Natural killer cell treated with Interleukin-12 subunit alpha and Interleukin-12 subunit beta and Interleukin-15 and Interleukin-18, amount 100 ng/mL, for 72 hours (primary cell): Measurements from ENCODE around the gene GARIN1A. TPM values are rescaled to one million over a fixed set of nuclear protein-coding genes. Genes with fewer than 3 reads are reported as not detected.
"Not testable (repeated sequence)": the region's sequence is repeated elsewhere in the genome, so short reads cannot be mapped to it uniquely, and the experiment has no call there.

Experiments used
- ATAC-seq, 2 donors: fragments of 150-1000 bp; cut with Tn5 transposase in 1 of 2; sonication (Bioruptor Pico), chemical (Tn5 transposase) in 1 of 2; 2 replicates each; pipeline ENCODE4 v1.10.0; 2021
- DNase-seq: peaks from one replicate; pipeline ENCODE4 v3.0.0; 2022; ENCODE audit warnings: low spot score
- H3K27ac Mint-ChIP-seq, 2 donors: 1 replicate in 1 of 2; 2 replicates in 1 of 2; pipeline ENCODE4 v1.8.0; 2022; ENCODE audit warnings: mixed read lengths in 2 of 2, mild to moderate bottlenecking in 1 of 2, moderate library complexity in 1 of 2
- H3K27me3 Mint-ChIP-seq, 2 donors: 1 replicate in 1 of 2; 2 replicates in 1 of 2; pipeline ENCODE4 v1.8.0; 2022; ENCODE audit warnings: mixed read lengths in 2 of 2
- H3K36me3 Mint-ChIP-seq: one replicate; pipeline ENCODE4 v1.8.0; 2022; ENCODE audit warnings: mixed read lengths
- H3K4me1 Mint-ChIP-seq, 2 donors: 1 replicate in 1 of 2; 2 replicates in 1 of 2; pipeline ENCODE4 v1.8.0; 2022; ENCODE audit warnings: low read depth in 2 of 2, mixed read lengths in 2 of 2, mild to moderate bottlenecking in 1 of 2
- H3K4me3 Mint-ChIP-seq: one replicate; pipeline ENCODE4 v1.8.0; 2022; ENCODE audit warnings: mixed read lengths
- H3K9me3 Mint-ChIP-seq: 2 replicates; pipeline ENCODE4 v1.8.0; 2022; ENCODE audit warnings: mixed read lengths
- total RNA-seq, 2 donors: library from RNA; stranded (reverse); gene quantifications; one replicate each; pipeline ENCODE4 v1.2.3, GENCODE V29; 2022

The GARIN1A gene
- total RNA-seq, result 1 to 10 TPM; 1.6 to 4.3 TPM

DNA sequence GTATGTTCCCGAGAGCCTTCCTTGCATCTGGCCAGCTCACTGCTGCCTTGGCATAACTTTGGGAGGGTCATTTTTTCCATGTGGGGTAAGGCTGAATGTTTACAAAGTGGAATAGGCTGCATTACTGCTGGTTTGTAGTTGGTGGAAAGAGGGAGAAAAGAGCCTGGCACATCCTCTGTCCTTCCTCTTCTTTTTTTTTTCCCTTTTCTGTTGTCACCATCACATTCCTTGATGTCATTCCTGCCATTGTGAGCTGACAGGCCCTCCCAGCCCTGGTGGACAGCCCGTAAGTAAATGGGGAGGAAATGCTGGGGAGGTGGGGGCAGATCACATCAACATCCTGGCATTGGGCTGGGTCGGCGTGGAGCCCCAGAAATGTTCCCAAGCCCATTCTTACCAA, at the start of gene GARIN1A:
TSS of gene GARIN1A (plus strand) at position 301 of the 400 bp plus-strand sequence. CDS start 106 bp downstream, outside the sequence.
- ATAC-seq (no peak), DNase-seq (no peak)
- H3K9me3 Mint-ChIP-seq, result no peaks in the 10 kb centered on the region
- no peaks in the 10 kb centered on the region for H3K36me3 Mint-ChIP-seq
- peaks cover 0 to 3% of the 10 kb centered on the region in 2 donors for H3K4me1 Mint-ChIP-seq
- no peak within 1 kb of the TSS for H3K27ac Mint-ChIP-seq
- H3K27me3 Mint-ChIP-seq, result peaks cover 15 to 18% of the 10 kb centered on the region in 2 donors
- no peak within 1 kb of the TSS for H3K4me3 Mint-ChIP-seq

DNA sequence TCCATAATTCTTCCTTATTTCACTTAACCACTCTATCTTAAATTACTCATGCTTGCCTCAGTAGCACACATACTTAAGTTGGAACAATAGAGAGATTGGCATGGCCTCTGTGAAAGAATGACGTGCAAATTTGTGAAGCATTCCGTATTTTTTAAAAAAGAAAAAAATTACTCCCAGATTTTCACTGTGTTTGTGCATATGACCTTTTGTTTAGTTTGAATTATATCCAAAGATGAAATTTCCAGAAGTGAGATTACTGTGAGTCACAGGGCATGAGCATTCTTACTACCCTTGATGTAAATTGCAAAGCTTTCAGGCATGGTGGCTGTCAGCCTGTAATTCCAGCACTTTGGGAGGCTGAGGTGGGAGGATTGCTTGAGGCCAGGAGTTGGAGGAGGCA, 45.0 kb upstream of the GARIN1A start:
- DNase-seq, ATAC-seq, H3K9me3 Mint-ChIP-seq, H3K4me3 Mint-ChIP-seq, H3K27me3 Mint-ChIP-seq, H3K27ac Mint-ChIP-seq, H3K4me1 Mint-ChIP-seq: not testable (repeated sequence)
- H3K36me3 Mint-ChIP-seq, result peaks cover 11% of the 10 kb centered on the region

DNA sequence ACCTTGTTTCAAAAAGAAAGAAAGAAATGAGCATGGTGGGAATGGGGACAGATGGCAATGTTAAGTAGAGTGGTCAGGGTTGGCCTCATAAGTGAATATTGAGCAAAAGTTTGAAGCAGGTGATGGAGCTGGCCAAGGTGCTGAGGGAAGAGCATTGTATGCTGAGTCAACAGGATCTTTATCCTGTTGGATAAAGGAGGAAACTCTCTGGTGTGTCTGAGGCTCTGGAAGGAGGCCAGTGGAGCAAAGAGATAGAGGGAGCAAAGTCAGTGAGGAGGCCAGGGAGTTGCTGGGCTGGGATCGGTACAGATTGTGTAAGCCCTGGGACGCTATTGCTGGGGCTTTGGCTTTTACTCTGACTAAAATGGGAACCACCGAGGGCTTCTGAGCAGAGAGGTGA, 38.2 kb upstream of the GARIN1A start:
- H3K4me1 Mint-ChIP-seq, ATAC-seq, H3K27ac Mint-ChIP-seq: not testable (repeated sequence)

DNA sequence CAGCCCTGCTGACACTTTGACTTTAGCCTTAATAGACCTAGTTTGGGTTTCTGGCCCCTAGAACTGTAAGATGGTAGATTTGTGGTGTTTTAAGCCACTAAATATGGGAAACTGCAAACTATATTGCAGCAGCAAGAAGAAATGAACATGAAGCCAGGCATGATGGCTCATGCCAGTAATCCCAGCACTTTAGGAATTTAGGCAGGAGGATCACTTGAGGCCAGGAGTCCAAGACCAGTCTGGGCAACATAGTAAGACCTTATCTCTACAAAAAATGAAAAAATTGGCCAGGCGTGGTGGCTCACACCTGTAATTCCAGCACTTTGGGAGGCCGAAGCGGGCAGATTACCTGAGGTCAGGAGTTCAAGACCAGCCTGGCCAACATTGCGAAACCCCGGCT, 26.9 kb upstream of the GARIN1A start:
- H3K9me3 Mint-ChIP-seq, H3K4me3 Mint-ChIP-seq, DNase-seq, H3K36me3 Mint-ChIP-seq, H3K27ac Mint-ChIP-seq, H3K27me3 Mint-ChIP-seq, H3K4me1 Mint-ChIP-seq, ATAC-seq: not testable (repeated sequence)

More for the DNA sequence above, 38.2 kb upstream of the GARIN1A start:
- H3K4me3 Mint-ChIP-seq, H3K9me3 Mint-ChIP-seq, H3K27me3 Mint-ChIP-seq, DNase-seq, H3K36me3 Mint-ChIP-seq: not testable (repeated sequence)

DNA sequence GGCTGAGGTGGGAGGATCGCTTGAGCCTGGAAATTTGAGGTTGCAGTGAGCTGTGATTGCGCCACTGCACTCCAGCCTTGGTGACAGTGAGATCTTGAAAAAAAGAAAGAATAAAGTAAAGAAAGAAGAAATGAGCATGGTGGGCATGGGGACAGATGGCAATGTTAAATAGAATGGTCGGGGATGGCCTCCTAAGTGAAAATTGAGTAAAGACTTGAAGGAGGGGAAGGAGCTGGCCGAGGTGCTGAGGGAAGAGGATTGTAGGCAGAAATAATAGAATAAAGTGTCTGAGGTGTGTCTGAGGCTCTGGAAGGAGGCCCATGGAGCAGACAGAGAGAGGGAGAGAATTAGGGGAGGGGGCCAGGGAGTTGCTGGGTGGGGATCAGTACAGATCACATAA, 26.2 kb upstream of the GARIN1A start:
- ATAC-seq, H3K36me3 Mint-ChIP-seq, H3K9me3 Mint-ChIP-seq, H3K27ac Mint-ChIP-seq, H3K4me1 Mint-ChIP-seq, H3K4me3 Mint-ChIP-seq, H3K27me3 Mint-ChIP-seq, DNase-seq: not testable (repeated sequence)

DNA sequence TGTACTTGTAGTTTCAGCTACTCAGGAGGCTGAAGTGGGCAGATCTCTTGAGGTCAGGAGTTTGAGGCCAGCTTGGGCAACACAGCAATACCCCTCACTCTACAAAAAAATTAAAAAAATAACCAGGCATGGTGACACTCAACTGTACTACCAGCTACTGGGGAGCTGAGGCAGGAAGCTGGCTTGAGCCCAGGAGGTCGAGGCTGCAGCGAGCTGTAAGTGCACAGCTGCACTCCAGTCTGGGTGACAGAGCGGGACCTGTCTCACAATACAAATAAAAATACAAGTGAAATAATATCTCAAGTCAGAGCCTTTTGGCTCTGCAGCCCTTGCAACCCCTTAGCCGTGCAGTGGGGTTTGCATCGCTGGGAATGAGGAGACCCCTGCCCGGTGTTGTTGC, 25.2 kb upstream of the GARIN1A start:
- not testable (repeated sequence) for H3K36me3 Mint-ChIP-seq, H3K27ac Mint-ChIP-seq, H3K4me3 Mint-ChIP-seq, H3K4me1 Mint-ChIP-seq, H3K9me3 Mint-ChIP-seq, ATAC-seq, H3K27me3 Mint-ChIP-seq, DNase-seq

DNA sequence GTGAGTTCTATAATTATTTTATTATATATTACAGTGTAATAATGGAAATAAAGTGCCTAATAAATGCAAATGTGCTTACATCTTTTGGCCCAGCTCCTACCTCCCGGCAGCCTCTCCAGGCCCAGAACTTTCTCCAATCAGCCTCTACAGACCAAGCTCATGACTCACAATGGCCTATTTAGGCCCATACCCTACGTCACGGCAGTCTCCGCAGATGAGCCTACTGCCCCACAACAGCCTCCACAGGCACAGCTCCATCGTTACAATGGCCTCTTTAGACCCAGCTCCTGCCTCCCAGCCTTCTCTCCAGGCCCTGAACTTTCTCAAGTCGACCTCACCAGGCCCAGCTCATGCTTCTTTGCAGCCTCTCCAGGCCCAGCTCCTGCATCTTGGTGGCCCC, 21.0 kb upstream of the GARIN1A start:
- H3K9me3 Mint-ChIP-seq, H3K4me3 Mint-ChIP-seq, H3K36me3 Mint-ChIP-seq, H3K27ac Mint-ChIP-seq, H3K4me1 Mint-ChIP-seq, DNase-seq, H3K27me3 Mint-ChIP-seq, ATAC-seq: not testable (repeated sequence)

DNA sequence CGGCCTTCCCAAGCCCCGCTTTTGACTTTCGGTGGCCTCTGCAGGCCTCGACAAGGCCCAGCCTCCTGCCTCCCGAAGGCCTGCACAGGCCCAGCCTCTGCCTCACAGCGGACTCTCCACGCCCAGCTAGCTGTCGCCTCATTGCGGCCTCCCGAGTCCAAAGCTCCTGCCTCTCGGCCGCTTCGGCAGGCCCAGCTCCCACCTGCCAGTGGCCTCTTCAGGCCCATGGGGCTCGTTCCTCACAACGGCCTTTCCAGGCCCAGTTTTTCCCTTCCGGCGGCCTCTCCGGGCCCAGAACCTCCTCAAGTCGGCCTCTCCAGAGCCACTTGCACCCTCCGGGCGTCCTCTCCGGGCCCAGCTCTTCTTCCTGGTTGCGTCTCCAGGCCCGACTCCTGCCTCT, 19.5 kb upstream of the GARIN1A start:
- not testable (repeated sequence) for DNase-seq, H3K9me3 Mint-ChIP-seq, H3K27me3 Mint-ChIP-seq, H3K36me3 Mint-ChIP-seq, H3K27ac Mint-ChIP-seq, H3K4me3 Mint-ChIP-seq, ATAC-seq, H3K4me1 Mint-ChIP-seq

DNA sequence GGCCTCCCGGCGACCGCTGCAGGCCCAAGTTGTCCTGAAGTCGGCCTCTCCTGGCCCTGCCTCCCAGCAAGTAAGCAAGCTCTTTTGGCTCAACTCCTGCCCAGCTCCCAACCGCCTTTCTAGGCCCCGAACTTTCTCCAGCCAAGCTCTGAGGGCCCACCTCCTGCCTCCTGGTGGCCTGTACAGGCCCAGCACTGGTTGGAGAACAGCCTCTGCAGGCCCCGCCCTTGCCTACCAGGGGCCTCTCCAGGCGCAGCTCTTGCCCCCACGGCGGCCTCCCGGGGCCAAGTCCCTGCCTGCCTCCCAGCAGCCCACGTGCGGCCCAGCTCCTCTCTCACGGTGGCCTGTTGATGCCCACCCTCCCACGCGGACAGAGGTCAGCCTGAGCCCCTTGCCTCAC, 18.9 kb upstream of the GARIN1A start:
- H3K36me3 Mint-ChIP-seq, DNase-seq, H3K27me3 Mint-ChIP-seq, H3K4me1 Mint-ChIP-seq, H3K4me3 Mint-ChIP-seq, H3K9me3 Mint-ChIP-seq, ATAC-seq, H3K27ac Mint-ChIP-seq: not testable (repeated sequence)

DNA sequence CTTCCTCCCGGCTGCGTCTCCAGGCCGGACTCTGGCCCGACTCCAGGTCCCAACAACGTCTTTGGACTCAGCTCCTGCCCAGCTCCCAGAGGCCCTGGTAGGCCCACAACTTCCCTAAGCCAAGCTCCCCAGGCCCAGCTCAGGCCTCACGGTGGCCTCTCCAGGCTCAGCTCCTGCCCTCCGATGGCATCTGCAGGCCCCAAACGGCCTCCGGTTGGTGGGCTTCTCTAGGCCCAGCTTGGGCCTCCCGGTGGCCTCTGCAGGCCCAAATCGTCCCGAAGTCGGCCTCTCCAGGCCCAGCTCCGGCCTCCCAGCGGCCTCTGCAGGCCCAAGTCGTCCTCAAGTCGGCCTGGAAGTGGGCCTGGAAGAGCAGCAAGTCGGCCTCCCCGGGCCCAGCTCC, 18.0 kb upstream of the GARIN1A start:
- H3K36me3 Mint-ChIP-seq, H3K9me3 Mint-ChIP-seq, H3K4me1 Mint-ChIP-seq, DNase-seq, H3K27ac Mint-ChIP-seq, ATAC-seq, H3K27me3 Mint-ChIP-seq, H3K4me3 Mint-ChIP-seq: not testable (repeated sequence)

DNA sequence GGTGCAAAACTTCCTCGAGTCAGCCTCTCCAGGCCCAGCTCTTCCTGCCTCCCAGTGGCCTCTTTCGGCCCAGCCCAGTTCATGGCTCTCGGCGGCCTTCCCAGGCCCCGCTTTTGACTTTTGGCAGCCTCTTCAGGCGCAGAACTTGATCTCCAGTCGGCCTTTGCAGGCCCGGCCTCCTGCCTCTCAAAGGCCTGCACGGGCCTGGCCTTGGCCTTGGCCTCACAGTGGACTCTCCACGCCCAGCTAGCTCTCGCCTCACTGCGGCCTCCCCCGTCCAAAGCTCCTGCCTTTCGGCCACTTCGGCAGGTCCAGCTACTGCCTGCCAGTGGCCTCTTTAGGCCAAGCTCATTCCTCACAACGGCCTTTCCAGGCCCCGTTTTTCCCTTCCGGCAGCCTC, 17.6 kb upstream of the GARIN1A start:
- H3K27ac Mint-ChIP-seq, H3K36me3 Mint-ChIP-seq, H3K4me3 Mint-ChIP-seq, ATAC-seq, H3K27me3 Mint-ChIP-seq, DNase-seq, H3K4me1 Mint-ChIP-seq, H3K9me3 Mint-ChIP-seq: not testable (repeated sequence)

DNA sequence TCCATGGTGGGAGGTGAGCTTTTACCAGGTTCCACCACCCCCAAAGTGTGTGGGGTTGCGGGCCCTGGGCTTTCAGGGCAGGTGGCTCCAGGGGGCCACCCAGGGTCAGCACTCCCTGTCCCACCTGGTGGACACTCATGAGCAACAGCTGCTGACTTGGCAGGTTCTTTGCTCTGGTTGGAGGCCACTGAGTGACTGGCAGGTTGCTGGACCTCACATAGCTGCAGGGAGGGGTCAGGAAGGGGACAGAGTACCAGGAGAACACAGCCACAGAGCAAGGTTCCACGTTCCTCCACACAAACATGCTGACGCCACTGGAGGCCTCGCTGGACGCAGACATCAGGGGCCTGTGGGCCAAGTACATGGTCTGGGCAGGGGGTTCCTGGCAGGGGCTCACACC, 13.7 kb upstream of the GARIN1A start:
- not testable (repeated sequence) for H3K4me1 Mint-ChIP-seq, H3K27ac Mint-ChIP-seq, H3K27me3 Mint-ChIP-seq, DNase-seq, ATAC-seq, H3K9me3 Mint-ChIP-seq, H3K36me3 Mint-ChIP-seq, H3K4me3 Mint-ChIP-seq

DNA sequence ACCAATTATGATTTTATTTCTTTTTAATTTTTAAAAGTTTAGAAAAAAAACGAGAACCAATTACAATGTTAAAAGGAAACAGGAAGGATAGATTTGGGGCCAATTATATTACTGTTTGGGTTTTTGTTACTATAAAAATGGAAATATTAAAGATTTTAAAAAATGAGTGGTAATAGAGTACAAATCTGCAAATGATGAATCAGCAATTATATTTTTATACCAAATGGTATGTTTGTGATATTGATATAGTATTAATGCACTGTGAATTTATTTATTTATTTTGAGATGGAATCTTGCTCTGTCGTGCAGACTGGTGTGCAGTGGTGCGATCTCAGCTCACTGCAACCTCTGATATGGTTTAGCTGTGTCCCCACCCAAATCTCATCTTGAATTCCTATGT, 11.5 kb upstream of the GARIN1A start:
- H3K9me3 Mint-ChIP-seq, result peaks cover 6% of the 10 kb centered on the region
- no peak overlapping the region for H3K4me3 Mint-ChIP-seq
- peaks cover 9% of the 10 kb centered on the region for H3K36me3 Mint-ChIP-seq
- no peaks in the 10 kb centered on the region for H3K27me3 Mint-ChIP-seq
- ATAC-seq (no peak), DNase-seq (no peak)
- H3K27ac Mint-ChIP-seq, result no peak overlapping the region
- H3K4me1 Mint-ChIP-seq, result peaks cover 0 to 3% of the 10 kb centered on the region in 2 donors

DNA sequence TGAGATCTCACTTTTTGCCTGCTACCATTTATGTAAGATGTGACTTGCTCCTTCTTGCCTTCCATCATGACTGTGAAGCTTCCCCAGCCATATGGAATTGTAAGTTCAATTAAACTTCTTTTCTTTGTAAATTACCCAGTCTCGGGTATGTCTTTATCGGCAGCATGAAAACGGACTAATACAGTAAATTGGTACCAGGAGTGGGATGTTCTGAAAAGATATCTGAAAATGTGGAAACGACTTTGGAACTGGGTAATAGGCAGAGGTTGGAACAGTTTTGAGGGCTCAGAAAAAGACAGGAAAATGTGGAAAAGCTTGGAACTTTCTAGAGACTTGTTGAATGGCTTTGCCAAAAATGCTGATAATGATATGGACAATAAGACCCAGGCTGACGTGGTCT, 10.6 kb upstream of the GARIN1A start:
- no peak overlapping the region for H3K27ac Mint-ChIP-seq
- peaks cover 0 to 3% of the 10 kb centered on the region in 2 donors for H3K4me1 Mint-ChIP-seq
- no peak overlapping the region for H3K4me3 Mint-ChIP-seq
- H3K27me3 Mint-ChIP-seq, result no peaks in the 10 kb centered on the region
- peaks cover 6% of the 10 kb centered on the region for H3K9me3 Mint-ChIP-seq
- H3K36me3 Mint-ChIP-seq, result peaks cover 9% of the 10 kb centered on the region
- ATAC-seq (no peak), DNase-seq (no peak)

DNA sequence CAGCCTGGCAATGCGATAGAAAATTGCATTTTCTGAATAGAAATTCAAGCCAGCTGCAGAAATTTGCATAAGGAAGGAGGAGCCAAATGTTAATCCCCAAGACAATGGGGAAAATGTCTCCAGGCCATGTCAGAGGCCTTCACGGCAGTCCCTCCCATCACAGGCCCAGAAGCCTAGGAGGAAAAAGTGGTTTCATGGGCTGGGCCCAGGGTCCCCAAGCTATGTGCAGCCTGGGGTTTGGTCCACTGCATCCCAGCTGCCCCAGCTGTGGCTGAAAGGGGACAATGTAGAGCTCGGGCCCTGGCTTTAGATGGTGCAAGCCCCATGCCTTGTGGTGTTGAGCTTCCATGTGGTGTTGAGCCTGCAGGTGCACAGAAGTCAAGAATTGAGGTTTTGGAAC, 10.0 kb upstream of the GARIN1A start:
- ATAC-seq (no peak), DNase-seq (no peak)
- H3K4me3 Mint-ChIP-seq, result no peak overlapping the region
- peaks cover 9% of the 10 kb centered on the region for H3K36me3 Mint-ChIP-seq
- H3K27me3 Mint-ChIP-seq, result no peaks in the 10 kb centered on the region
- H3K4me1 Mint-ChIP-seq, result peaks cover 0 to 3% of the 10 kb centered on the region in 2 donors
- H3K27ac Mint-ChIP-seq, result no peak overlapping the region
- peaks cover 6% of the 10 kb centered on the region for H3K9me3 Mint-ChIP-seq
